ENCODE measurements around the gene MPL.

DNA sequence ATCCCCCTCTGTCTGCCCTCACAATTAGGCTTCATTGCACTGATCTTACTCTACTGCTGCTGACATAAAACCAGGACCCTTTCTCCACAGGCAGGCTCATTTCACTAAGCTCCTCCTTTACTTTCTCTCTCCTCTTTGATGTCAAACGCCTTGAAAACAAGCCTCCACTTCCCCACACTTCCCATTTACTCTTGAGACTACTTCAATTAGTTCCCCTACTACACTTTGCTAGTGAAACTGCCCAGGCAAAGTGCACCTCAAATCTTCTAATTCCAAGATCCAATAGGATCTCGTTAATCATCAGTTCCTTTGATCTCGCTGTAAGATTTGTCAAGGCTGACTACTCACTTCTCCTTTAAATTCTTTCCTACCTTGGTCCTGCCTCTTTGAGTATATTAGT, 15.3 kb downstream of the MPL start:
- TF ChIP-seq, protein P1, sequence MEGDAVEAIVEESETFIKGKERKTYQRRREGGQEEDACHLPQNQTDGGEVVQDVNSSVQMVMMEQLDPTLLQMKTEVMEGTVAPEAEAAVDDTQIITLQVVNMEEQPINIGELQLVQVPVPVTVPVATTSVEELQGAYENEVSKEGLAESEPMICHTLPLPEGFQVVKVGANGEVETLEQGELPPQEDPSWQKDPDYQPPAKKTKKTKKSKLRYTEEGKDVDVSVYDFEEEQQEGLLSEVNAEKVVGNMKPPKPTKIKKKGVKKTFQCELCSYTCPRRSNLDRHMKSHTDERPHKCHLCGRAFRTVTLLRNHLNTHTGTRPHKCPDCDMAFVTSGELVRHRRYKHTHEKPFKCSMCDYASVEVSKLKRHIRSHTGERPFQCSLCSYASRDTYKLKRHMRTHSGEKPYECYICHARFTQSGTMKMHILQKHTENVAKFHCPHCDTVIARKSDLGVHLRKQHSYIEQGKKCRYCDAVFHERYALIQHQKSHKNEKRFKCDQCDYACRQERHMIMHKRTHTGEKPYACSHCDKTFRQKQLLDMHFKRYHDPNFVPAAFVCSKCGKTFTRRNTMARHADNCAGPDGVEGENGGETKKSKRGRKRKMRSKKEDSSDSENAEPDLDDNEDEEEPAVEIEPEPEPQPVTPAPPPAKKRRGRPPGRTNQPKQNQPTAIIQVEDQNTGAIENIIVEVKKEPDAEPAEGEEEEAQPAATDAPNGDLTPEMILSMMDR (IDR thresholded peaks at IDR 0.05; ENCODE audit: low read depth, low read length, poor library complexity, severe bottlenecking), result no peak
- TF ChIP-seq EZH2phosphoT487 (IDR thresholded peaks at IDR 0.05; ENCODE audit: borderline replicate concordance, low read length), result no peak

Data from DOHH2 (cell line).